22Rv1 (cell line): Measurements from ENCODE around the gene GALNT17.

Source experiments
- H3K27ac ChIP-seq: fragments of 450-650 bp; 2 replicates; pipeline ENCODE4 v1.5.1; 2017
- ZFX ChIP-seq: fragments of 450-650 bp; IDR thresholded peaks from 2 replicates; pipeline ENCODE4 v1.6.1; 2017; ENCODE audit warnings: antibody characterized with exemption, borderline replicate concordance
- TF ChIP-seq, protein P1 (sequence below): fragments of 450-650 bp; IDR thresholded peaks from 2 replicates; pipeline ENCODE4 v1.5.1; 2017; ENCODE audit warnings: mild to moderate bottlenecking

The GALNT17 gene

DNA sequence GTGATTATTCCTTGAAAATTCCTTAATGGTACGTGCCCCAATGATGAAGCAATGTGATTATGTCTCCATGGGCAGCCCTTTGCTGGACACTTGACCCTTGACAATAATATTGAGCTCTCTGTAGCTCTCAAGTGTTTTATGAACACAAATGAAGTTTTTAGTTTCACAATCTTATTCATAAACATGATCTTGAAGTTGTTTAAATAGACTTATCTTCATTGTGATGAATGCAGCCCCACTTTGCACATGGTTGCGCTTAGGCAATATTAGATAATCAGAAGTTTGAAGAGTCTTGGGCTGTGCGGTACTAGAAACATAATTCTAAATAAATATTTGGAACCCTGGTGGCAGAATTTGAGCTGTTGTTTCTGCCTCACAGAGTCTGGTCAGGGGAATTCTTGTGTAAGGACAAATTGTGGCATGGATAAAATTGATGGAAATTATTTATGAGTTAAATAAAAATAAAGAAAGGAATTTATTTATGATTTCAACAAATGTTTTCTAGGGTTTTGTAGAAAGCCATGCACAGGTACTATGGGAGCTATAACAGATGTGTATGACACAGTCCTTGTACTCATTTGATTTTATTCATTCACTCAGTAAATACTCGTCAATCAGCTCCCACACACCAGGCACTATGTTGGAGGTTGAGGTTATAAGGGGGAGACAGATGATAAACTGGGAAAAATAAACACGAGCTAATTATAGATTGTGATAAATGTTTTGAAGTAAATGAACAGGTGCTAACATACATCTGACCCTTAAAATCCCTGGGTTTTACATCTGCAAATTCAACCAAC is 217.9 kb downstream of the GALNT17 start:
- TF ChIP-seq, protein P1, sequence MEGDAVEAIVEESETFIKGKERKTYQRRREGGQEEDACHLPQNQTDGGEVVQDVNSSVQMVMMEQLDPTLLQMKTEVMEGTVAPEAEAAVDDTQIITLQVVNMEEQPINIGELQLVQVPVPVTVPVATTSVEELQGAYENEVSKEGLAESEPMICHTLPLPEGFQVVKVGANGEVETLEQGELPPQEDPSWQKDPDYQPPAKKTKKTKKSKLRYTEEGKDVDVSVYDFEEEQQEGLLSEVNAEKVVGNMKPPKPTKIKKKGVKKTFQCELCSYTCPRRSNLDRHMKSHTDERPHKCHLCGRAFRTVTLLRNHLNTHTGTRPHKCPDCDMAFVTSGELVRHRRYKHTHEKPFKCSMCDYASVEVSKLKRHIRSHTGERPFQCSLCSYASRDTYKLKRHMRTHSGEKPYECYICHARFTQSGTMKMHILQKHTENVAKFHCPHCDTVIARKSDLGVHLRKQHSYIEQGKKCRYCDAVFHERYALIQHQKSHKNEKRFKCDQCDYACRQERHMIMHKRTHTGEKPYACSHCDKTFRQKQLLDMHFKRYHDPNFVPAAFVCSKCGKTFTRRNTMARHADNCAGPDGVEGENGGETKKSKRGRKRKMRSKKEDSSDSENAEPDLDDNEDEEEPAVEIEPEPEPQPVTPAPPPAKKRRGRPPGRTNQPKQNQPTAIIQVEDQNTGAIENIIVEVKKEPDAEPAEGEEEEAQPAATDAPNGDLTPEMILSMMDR = no peak
- TF ChIP-seq ZFX = no peak
- H3K27ac ChIP-seq = no peak overlapping the region

DNA sequence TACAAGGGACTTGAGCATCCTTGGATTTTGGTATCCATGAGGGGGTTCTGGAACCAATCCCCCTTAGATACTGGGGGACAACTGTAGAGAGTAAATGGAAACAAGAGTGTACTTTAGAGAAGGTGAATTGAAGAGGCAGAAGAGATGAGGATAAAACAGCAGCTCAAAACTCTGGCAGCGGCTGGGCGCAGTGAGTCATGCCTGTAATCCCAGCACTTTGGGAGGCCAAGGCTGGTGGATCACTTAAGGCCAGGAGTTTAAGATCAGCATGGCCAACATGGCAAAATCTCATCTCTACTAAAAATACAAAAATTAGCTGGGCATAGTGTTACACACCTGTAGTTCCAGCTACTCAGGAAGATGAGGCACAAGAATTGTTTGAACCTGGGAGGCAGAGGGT is 218.7 kb downstream of the GALNT17 start:
- H3K27ac ChIP-seq = no peak overlapping the region
- TF ChIP-seq, protein P1 = no peak
- TF ChIP-seq ZFX = no peak

DNA sequence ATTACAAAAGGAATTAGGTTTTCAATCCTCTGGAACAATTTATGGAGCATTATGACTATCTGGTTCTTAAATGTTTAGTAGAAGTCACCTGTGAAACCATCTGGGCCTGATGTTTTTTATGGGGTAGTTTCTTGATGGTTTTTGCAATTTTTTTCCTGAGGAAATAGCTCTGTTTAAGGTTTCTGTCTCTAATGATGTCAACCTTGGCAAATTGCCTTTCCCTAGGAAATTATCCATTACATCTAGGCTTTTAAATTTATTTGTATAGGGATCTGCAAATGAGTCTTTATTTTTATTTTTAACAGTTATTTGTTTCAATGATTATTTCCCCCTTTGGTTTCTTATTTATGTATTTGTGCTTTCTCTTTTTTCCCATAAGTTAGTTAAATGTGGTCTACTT is 222.8 kb downstream of the GALNT17 start:
- no peak overlapping the region for H3K27ac ChIP-seq
- TF ChIP-seq, protein P1 = no peak
- TF ChIP-seq ZFX = no peak

DNA sequence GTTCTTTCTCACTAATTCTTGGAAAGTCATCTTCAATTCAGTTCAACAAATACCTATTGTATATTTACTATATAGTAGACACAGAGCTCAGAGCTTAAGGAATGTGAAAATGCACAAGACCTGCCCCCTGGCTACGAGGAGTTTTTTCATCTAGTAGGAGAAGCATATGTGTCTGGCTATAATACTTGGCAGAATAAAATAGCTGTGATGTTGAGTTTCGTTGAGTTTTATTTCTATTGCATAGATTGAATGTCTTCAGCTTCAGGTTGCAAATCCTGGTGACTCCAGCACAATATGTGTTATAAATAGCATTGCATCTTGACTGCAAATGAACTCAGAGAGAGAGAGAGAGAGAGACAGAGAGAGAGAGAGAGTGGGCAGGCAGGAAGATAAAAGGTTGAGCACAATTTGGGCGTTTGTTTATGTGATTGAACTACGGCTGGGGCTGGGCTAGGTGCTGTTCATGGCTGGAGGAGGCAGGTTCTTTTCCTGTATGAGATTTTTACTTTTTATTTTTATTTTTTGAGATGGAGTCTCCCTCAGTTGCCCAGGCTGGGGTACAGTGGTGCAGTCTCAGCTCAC is 229.6 kb downstream of the GALNT17 start:
- TF ChIP-seq, protein P1 = no peak
- no peak for TF ChIP-seq ZFX
- no peak overlapping the region for H3K27ac ChIP-seq

DNA sequence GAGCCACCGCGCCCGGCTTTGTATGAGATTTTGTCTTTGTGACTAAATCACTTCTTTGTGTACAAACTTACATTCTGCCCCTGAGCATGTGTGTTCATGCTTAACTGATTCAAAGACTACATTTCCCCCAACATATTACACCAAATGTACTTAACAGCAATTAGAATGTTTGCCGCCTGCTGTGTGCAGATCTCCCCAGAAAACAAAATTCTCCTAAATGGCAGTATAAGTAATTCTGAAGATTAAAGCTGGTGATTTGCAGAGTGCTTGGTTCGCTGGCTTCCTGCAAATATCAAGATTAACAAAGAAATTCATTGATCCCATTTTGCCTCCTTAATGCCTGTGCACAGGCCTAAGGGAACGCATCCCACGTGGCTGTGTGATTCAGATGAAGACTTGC is 230.3 kb downstream of the GALNT17 start:
- H3K27ac ChIP-seq = no peak overlapping the region
- TF ChIP-seq, protein P1 = no peak
- no peak for TF ChIP-seq ZFX

DNA sequence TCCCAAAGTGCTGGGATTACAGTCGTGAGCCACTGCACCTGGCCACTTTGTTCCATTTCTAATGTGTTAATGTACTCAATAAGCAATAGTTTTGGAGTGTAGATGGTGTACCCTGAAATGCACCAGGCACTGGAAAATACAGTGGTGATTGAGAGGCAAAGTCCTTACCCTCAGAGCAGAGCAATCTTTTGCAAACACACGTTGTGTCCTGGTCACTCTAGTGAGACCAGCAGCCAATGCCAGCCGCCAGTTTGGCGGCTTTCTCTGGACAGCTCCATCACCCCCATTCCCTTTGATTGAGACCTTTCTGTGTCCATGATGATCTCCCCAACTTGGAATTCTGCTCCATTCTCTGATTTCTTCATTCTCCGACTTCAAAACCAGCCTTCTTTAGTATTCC is 231.3 kb downstream of the GALNT17 start:
- no peak for TF ChIP-seq ZFX
- TF ChIP-seq, protein P1 = no peak
- no peak overlapping the region for H3K27ac ChIP-seq

DNA sequence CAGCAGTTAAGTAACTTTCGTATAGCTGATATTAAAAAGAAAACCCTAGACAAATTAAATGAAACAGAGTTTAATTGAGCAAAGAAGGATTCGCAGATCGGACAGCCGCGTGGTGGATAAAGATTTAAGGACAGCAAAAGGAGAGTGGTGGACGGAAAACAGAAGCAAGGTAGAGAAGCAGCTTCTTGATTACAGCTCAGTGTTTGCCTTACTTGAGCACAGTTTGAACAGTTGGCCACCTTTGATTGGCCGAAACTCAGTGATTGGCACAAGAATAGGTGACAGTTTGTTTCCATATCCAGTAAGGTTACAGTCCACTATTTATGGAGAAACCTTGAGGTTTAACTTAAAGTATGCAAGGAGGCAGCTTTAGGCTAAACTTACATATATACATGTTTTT is 231.7 kb downstream of the GALNT17 start:
- H3K27ac ChIP-seq = no peak overlapping the region

More for the DNA sequence above, 231.7 kb downstream of the GALNT17 start:
- TF ChIP-seq, protein P1 = no peak
- TF ChIP-seq ZFX = no peak
